GM18861 (cell line): ENCODE measurements around the gene UST.
"Not testable (repeated sequence)": the region's sequence is repeated elsewhere in the genome, so short reads cannot be mapped to it uniquely, and the experiment has no call there.

ENCODE experiments used
- ATAC-seq: cut with Tn5 transposase; IDR thresholded peaks from one replicate; pipeline ENCODE4 v1.9.1; 2021; ENCODE audit not compliant: unreplicated experiment

Gene UST

DNA sequence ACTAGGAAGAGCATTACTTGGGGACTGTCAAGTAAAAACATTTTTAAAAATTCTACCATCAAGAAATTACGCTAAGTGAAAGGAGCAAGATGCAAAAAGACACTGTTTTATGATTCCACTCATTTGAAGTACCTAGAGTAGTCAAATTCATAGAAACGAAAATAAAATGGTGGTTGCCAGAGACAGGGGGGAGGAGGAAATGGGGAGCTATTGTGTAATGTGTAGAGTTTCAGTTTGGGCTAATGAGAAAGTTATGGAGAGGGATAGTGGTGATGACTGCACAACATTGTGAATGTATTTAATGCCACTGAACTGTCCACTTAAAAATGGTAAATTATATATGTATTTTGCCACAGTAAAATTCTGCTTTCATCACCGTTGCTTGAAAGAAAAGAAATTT lies 83.8 kb downstream of the UST start:
- no peak for ATAC-seq

DNA sequence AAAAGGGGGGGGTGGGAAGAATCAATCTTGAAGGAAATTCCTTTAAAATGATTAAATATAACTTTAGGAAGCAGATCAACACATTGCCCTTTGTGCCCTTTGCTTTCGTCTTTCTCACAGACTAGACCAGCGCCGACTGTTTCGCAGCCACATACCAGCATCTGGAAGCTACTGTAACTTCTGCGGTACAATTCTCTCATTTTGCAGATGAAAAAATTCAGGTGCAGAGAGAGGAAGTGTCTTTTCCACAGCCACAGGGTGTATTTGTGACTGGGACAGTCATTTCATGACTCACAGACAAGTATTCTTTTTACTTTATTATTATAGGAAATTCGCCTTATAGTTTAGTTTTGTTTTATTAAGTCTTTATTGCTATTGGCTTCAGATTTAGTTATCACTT lies 84.2 kb downstream of the UST start:
- no peak for ATAC-seq

DNA sequence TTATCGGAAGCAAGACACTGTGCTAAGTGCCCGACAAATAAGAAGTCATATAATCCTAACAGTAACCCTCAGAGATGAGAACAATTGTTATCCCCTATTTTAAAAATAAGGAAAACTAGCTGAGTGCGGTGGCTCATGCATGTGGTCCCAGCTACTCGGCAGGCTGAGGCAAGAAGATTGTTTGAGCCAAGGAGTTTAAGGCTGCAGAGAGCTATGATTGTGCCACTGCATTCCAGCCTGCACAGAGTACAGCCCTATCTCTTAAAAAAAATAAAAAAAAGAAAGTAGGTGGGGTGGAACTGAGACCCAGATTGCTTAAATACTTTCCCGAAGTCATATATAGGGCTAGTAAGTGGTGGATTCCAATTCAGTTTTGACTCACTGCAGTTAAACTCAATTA lies 84.7 kb downstream of the UST start:
- ATAC-seq = no peak

DNA sequence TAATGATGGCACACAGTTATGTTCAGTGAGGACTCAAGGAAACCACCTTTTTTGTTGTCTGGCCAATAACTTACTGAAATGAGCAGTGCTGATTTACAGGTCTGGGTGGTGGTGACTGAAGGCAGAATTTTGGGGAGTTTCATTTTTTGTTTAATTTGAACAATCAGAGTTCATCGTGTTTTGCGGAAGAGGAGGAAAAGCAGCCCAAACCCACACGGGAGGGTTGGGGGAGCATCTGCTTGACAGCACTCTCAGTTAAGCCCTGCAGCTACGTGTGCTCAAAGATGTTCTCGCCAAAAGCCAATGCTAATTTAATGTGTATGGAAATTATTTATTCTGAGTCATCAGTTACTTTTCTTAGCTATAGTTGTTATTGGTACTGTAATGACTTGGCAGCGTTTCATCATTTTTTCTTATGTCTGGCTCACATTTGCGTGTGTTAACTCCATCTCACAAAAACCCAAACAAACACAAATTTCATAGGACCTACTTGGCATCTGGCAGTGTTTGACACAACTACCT lies 89.2 kb downstream of the UST start:
- ATAC-seq = no peak

DNA sequence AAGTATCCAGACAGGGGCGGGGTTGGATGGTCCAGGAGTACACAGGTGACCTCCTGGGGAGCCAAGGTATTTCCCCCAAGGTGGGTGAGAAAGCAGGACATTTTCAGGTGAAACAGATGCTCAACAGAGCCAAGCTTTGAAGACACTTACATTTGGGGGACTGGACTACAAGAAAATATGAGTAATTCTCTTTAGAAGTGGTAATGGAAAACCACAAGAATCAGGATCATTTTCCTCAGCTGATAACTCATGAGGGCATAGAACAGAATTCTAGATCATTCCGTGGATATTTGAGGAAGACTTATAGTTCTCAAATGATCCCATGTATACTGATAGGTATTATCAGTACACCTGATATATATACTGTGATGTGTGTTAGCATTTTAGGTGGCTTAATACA lies 89.9 kb downstream of the UST start:
- ATAC-seq = no peak

DNA sequence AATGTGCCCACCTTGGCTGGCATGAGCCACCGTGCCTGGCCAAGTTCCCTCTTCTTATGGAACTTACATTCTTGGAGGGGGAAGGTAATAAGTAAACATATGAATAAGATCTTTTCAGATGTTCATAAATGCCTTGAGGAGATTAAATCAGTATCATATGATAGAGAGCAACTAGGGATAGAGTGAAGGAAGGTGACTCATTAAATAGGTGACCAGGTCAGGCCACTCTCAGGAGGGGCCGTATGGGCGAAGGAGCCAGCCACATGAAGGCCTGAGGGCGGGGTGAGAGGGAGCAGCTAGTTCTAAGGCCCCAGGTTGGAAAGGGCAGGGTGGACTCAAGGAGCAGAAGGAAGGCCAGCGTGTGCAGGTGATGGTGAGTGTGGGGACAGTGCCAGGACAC lies 91.1 kb downstream of the UST start:
- ATAC-seq = no peak

DNA sequence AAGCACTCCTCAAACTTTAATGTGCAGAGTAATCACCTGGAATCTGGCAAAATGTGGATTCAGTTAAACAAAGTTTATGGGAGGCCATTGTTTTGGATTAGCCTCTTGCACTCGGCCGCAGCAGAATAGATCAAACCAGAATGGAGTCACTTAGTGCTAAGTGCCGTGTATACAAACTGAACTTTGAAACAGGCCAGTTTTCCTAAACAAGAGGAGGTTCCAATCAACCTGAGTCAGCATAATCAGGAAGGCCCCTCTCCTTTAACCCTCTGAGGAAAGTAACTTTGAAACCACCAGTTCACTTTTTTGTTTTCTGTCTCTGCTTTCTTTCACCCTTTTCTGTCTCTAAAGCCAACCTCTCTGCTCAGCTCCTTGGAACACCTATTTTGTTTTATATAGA lies 92.2 kb downstream of the UST start:
- no peak for ATAC-seq

DNA sequence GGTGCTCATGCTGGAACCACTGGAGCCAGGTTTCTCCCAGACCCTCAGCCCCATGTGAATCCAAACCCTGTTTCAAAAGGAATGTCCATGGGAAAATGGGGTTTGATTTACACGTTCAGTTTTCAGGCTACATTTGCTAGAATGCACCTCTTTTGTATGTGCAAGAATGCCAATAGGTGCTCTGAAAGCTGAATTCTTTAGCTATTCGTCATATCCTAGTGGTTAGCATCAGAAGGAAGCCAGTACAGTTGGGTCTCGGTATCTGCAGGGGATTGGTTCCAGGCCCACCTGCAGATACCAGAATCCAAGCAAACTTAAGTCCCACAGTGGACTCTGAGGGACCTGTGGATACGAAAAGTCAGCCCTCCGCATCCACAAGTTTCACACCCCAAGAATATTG lies 93.4 kb downstream of the UST start:
- no peak for ATAC-seq

DNA sequence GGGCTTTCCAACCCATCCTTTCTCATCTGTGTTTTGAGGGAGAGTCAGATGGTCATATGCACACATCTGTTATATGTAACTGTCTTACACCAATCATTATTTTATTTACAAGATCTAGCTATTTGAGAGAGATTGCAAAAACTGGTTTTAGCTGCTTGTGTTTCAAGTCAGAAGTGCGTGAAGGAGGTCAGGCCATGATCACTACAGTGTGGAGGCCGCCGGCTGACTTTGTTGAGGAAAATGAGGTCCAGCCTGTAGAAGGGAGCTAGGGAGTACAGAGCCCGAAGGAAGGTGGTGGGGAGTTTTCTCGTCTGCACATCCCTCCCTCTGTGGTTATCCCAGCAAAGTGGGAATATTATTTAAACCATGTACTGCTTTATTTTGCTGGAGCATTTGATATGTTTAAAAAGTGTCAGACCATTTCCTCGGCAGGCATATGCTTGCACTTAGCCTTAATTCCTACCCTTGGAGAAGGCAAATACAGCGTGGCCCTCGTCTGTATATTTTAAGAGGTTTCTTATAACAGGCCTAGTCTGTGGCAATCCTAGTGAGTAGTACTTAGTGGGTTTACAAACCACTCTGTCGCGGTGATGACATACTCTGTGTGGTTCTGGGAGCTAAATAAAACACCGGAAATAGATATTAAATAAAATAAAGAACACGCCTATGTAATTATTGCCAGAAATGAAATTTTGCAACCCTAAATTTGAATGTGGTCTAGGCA lies 95.6 kb downstream of the UST start:
- ATAC-seq = no peak

DNA sequence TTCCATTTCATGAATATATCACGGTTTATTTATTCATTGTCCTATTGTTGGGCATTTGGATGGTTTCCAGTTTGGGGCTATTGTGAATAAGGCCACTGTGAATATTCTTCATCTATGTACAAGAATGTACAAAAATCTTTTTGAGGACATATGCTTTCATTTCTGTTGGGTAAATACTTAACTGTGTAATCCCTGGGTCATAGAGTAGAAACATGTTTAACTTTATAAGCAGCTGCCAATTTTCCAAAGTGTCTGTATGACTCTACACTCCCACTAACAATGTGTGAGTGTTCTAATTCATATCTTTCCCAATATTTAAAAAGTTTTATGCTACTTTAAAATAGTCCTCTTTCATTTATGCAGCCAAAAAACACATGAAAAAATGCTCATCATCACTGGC lies 98.6 kb downstream of the UST start:
- ATAC-seq = no peak

DNA sequence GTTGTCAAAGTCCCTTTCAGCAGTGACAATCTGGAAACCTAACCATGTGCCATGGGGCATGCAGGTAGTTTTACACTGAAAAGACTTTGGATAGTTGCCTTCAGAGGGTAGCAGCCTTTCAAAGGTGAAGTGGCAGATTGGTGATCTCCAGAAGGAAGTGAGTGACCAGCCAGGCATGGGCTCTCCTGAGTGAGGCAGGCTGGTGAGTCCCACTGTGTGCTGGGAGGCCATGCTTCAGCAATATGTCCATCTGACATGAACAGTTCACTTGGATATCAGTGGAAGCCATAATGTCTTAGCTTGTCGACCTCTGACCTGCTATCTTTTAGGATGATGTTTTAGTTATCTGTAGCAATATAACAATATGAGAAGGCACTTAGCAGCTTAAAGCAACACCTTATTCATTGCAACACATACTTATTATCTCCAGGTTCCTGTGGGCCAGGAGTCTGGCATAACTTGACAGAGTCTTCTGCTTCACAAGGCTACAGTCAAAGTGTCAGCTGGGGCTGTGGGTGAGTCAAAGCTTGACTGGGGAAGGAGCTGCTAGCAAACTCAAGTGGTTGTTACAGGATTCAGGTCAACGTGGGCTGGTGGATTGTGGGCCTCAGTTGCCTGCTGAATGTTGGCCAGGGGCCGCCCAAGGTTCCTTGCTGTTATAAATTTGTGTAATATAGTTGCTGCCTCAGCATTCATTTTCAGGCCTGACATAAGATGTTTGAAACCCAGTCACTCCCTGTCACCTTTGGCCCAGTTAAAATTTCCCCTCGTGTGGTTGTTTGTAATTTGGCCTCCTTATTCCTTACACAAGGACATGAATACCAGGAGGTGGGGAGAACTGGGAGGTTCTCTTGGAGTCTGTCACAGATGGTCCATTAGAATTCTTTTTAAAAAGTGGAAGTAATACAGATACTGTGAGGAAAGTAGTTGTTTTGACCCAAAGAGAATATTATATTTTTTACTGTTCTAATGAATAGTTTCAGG lies 100.2 kb downstream of the UST start:
- ATAC-seq = no peak

DNA sequence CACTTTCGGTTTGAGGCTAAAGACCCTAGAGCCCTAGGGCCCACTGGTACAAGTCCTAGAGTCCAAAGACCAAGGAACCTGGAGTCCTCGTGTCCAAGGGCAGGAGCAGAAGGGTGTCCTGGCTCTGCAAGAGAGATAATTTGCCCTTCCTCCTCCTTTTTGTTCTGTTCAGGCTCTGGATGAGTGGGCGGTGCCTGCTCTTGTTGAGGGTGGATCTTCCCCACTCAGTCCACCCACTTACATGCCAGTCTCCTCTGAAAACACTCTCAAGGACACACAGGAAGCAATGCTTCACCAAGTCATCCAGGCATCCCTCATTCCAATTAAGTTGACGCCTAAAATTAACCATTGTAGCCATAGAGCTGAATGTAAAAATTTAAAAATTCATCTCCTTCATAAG lies 102.1 kb downstream of the UST start:
- no peak for ATAC-seq

DNA sequence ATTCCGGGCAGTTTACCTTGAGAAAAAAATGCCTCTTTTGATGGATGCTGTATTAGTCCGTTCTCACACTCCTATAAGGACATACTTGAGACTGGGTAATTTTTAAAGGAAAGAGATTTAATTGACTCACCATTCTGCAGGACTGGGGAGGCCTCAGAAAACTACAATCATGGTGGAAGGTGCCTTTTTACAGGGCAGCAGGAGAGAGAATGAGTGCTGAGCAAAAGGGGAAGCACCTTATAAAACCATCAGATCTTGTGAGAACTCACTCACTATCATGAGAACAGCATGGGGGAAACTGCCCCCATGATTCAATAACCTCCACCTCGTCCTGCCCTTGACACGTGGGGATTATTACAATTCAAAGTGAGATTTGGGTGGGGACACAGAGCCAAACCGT lies 102.6 kb downstream of the UST start:
- not testable (repeated sequence) for ATAC-seq

DNA sequence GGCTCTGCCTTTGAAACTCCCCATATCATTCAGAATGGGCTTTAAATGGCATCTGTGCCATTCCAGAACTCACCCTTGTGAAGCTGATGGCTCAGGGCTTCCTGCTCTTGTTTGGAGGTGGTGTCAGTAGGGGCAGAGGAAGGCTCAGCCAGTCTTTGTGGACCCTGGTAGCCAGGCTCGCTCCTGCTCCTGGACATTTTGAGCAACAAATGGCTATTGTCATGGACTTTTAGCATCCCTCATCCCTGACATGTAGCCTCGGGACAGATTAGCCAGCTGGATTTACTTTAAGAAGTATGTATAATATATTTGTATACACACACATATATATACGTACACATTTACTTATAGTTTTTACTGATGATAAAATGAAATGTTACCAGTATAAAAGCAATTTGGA lies 104.1 kb downstream of the UST start:
- no peak for ATAC-seq

DNA sequence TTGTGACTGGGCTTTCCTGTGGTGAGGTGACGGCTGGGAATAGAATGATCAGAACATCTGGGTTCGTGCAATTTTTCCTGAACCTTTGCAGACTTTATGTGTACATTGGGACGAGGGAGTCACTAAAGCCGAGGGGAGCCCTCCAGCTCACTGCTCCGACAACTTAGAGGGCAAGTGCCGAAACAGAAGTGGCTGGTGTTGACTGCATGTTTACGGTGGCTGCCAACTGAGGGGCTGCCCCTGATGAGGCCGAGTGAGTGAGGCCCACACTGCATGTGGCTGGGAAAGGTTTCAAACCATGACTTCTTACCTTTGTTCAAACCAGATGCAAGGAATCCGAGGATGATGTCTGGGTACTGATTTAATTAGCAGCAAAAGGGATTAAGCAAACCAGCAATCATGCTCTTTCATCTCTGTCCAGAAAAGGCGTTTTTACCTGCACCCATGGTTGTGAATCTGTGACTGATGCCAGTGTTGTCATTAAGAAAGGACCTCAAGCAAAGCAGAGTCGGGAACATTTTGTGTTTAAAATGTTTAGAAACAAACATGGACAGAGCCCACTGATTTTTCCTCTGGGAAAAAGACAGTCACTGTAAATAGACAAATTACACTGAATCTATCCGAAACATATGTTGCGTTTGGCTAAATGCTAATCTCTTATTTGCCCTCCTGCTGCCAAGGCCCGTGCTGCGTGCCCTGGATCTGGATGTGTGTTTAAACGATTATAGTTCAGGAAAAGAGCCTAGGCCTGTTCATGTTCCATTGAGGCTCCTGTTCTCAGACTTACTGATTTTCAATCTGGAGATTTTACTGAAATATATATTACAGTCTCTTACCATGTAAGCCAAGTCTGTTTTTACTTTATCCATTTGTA lies 105.1 kb downstream of the UST start:
- ATAC-seq = no peak

DNA sequence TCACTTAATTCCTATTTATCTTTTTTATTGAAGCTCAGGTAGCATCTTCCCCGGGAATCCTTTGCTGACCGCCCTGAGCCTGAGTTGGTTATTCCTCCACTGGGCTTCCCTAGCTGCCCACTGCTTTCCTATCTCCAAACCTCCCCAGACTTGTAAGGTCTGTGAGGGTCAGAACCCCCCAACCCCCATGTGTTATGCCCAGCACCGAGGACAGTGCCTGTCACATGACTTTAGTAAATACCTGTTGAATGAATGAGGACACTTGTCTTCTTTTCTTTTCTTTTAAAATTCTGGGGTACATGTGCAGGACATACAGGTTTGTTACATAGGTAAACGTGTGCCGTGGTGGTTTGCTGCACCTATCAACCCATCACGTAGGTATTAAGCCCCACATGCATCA lies 105.9 kb downstream of the UST start:
- no peak for ATAC-seq

DNA sequence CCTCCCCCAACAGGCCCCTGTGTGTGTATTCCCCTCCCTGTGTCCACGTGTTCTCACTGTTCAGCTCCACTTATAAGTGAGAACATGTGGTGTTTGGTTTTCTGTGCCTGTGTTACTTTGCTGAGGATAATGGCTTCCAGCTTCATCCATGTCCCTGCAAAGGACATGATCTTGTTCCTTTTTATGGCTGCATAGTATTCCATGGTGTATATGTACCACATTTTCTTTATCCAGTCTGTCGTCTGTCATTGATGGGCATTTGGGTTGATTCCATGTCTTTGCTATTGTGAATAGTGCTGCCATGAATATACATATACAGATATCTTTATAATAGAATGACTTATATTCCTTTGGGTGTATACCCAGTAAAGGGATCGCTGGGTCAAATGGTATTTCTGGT lies 106.3 kb downstream of the UST start:
- ATAC-seq = not testable (repeated sequence)

DNA sequence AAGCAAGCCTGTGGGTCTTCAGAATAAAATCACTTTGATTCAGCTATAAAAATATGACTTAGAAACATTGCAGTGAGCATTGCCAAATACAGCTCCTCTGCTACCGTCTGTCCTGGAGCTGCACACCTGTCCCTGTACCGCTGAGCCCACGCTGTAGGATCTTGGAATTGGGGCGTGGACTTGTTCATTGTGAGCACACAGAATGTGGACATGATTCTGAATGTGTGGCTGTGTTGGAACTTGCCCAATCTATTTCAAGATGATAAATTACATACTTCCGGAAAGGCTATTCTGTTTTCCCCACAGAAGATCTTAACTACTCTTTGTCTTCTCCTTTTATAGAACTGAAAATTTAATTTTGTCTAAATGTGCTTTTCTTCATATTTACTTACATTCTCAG lies 107.3 kb downstream of the UST start:
- no peak for ATAC-seq

DNA sequence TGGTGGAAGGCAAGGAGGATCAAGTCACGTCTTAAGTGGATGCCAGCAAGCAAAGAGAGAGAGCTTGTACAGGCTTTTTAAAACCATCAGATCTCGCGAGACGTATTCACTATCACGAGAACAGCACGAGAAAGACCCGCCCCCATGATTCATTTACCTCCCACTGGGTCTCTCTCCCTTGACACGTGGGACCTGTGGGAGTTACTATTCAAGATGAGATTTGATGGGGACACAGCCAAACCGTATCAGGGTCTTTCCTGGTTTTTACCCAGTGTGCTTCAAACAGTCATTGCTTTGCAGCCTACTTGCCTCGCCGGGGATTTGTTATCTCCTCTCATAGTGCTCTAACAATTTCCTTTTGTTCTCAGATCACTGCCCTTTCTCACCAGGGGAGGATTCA lies 108.2 kb downstream of the UST start:
- no peak for ATAC-seq

DNA sequence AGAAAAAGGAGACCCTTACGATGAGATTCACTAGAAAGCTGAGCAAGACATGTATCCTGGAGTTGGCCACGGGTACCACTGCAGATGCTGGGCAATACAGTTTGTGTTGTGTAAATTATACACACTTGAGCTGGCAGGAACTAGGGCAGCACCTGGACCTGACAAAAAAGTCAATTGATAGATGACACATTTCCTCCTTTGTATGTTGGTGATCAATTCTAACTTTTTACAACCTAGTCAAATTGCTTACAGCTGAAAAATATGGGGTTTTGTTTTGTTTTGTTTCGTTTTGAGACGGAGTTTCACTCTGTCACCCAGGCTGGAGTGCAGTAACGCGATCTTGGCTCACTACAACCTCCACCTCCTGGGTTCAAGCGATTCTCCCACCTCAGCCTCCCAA lies 108.9 kb downstream of the UST start:
- ATAC-seq = no peak

DNA sequence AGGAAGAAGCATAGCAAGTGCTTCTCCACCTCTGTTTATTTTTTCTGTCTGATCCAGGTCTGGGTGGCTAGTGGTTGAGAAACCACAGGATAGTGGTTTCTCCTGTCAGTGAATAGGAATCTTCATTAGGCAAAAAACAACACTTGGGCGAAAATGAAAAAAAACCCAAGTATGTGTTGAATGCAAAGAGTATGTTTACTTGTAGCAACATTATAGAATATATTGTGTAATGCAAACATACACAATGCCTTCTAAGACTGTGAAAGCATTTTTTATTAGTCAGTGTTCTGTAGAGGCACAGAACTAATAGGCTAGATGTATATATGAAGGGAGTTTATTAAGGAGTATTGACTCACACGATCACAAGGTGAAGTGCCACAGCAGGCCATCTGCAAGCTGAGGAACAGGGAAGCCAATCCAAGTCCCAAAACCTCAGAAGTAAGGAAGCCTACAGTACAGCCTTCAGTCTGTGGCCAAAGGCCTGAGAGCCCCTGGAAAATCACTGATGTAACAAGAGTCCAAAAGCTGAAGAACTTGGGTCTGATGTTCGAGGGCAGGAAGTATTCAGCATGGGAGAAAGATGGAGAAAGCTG lies 111.1 kb downstream of the UST start:
- no peak for ATAC-seq
